ENCODE results near the gene TADA2B. TPM values are rescaled to one million over a fixed set of nuclear protein-coding genes. Genes with fewer than 3 reads are reported as not detected.
A peak's percentile ranks its signal among the peaks of the same experiment; 100 is the strongest.

The TADA2B gene
- total RNA-seq, 3 donors from 2014 or later (not counting 1 experiment from before 2014, with no cell fraction given), result 22.7 to 36.3 (median 35.9) TPM

GRCh38 chr4:7051905-7052304 lies 8.7 kb downstream of the TADA2B start:
- Mint-ChIP-seq H3K36me3 (peaks cover 7% of the 10 kb centered on the region), H3K27me3 (ENCODE audit: low read depth in 2 of 2) (no peaks in the 10 kb centered on the region), H3K9me3 (no peaks in the 10 kb centered on the region), H3K27ac (no peak overlapping the region), H3K4me3 (no peak overlapping the region), H3K4me1 (peaks cover 23 to 44% of the 10 kb centered on the region in 2 donors)
- intact Hi-C loops (cut with micrococcal nuclease), result no loop called here
- Histone ChIP-seq H3K9me3 (ENCODE audit: control insufficient read depth, insufficient read depth, low read length) (no peaks in the 10 kb centered on the region), H3K27ac (ENCODE audit: low read length) (no peak overlapping the region), H3K27me3 (ENCODE audit: control insufficient read depth, insufficient read depth, low read length) (no peaks in the 10 kb centered on the region), H3K4me1 (ENCODE audit: control insufficient read depth, insufficient read depth, low read length) (peaks cover 25% of the 10 kb centered on the region), H3K36me3 (ENCODE audit: control insufficient read depth, insufficient read depth, low read length) (peaks cover 37% of the 10 kb centered on the region), H3K4me3 (ENCODE audit: low read length) (no peak overlapping the region)
- WGBS (ENCODE audit: insufficient coverage), result 94% methylated on average over 14 of the region's 14 CpGs
- no peak for TF ChIP-seq CTCF (IDR thresholded peaks at IDR 0.05)
- no peak for DNase-seq
- no peak for ATAC-seq

GRCh38 chr4:7052313-7052712 lies 9.1 kb downstream of the TADA2B start:
- H3K9me3 Mint-ChIP-seq, result no peaks in the 10 kb centered on the region
- Histone ChIP-seq H3K4me1 (ENCODE audit: control insufficient read depth, insufficient read depth, low read length) (peaks cover 22% of the 10 kb centered on the region), H3K9me3 (ENCODE audit: control insufficient read depth, insufficient read depth, low read length) (no peaks in the 10 kb centered on the region), H3K27ac (ENCODE audit: low read length) (no peak overlapping the region), H3K4me3 (ENCODE audit: low read length) (no peak overlapping the region), H3K27me3 (ENCODE audit: control insufficient read depth, insufficient read depth, low read length) (no peaks in the 10 kb centered on the region), H3K36me3 (ENCODE audit: control insufficient read depth, insufficient read depth, low read length) (peaks cover 38% of the 10 kb centered on the region)
- peak overlapping the region in 1 of 2 donors; percentile 72 for H3K27ac Mint-ChIP-seq
- TF ChIP-seq CTCF (IDR thresholded peaks at IDR 0.05), result no peak
- intact Hi-C loops (cut with micrococcal nuclease), result no loop called here
- H3K36me3 Mint-ChIP-seq, result peaks cover 7% of the 10 kb centered on the region
- ATAC-seq, result no peak
- H3K4me3 Mint-ChIP-seq, result no peak overlapping the region
- H3K4me1 Mint-ChIP-seq, result peaks cover 19 to 40% of the 10 kb centered on the region in 2 donors
- 89% methylated on average over 14 of the region's 14 CpGs for WGBS (ENCODE audit: insufficient coverage)
- H3K27me3 Mint-ChIP-seq (ENCODE audit: low read depth in 2 of 2), result no peaks in the 10 kb centered on the region
- no peak for DNase-seq

GRCh38 chr4:7052923-7053715 lies 9.9 kb downstream of the TADA2B start:
- H3K9me3 ChIP-seq (ENCODE audit: control insufficient read depth, insufficient read depth, low read length), result no peaks in the 10 kb centered on the region
- ATAC-seq (peak; percentile 26 to 79 (median 52)), DNase-seq (no peak)
- WGBS (ENCODE audit: insufficient coverage), result 55% methylated on average over 20 of the region's 20 CpGs
- Mint-ChIP-seq H3K27me3 (ENCODE audit: low read depth in 2 of 2) (no peaks in the 10 kb centered on the region), H3K36me3 (peaks cover 7% of the 10 kb centered on the region), H3K9me3 (no peaks in the 10 kb centered on the region), H3K4me1 (peaks cover 17 to 34% of the 10 kb centered on the region in 2 donors), H3K4me3 (no peak overlapping the region), H3K27ac (peak overlapping the region in 1 of 2 donors; percentile 72)
- H3K36me3 ChIP-seq (ENCODE audit: control insufficient read depth, insufficient read depth, low read length), result peaks cover 38% of the 10 kb centered on the region
- H3K27ac ChIP-seq (ENCODE audit: low read length), result no peak overlapping the region
- peaks cover 19% of the 10 kb centered on the region for H3K4me1 ChIP-seq (ENCODE audit: control insufficient read depth, insufficient read depth, low read length)
- intact Hi-C loops (cut with micrococcal nuclease), result no loop called here
- H3K27me3 ChIP-seq (ENCODE audit: control insufficient read depth, insufficient read depth, low read length), result no peaks in the 10 kb centered on the region
- no peak overlapping the region for H3K4me3 ChIP-seq (ENCODE audit: low read length)
- no peak for TF ChIP-seq CTCF (IDR thresholded peaks at IDR 0.05)
